ENCODE data around the gene NPR3. TPM values are rescaled to one million over a fixed set of nuclear protein-coding genes. Genes with fewer than 3 reads are reported as not detected.

Gene NPR3
- total RNA-seq, 1 donor from 2014 or later = 12.6 TPM

GRCh38 chr5:32814141-32814540 is 103.0 kb downstream of the NPR3 start:
- ATAC-seq = no peak

- ATAC-seq = peak; percentile 45
Measured at GRCh38 chr5:32814620-32815019, 103.5 kb downstream of the NPR3 start.

- no peak for ATAC-seq
Measured at GRCh38 chr5:32827981-32828380, 116.9 kb downstream of the NPR3 start.

- no peak for ATAC-seq
Measured at GRCh38 chr5:32828492-32828891, 117.4 kb downstream of the NPR3 start.

- ATAC-seq = no peak
Measured at GRCh38 chr5:32831624-32832023, 120.5 kb downstream of the NPR3 start.

- no peak for ATAC-seq
Measured at GRCh38 chr5:32833127-32833526, 122.0 kb downstream of the NPR3 start.

- no peak for ATAC-seq
Measured at GRCh38 chr5:32833663-32834062, 122.5 kb downstream of the NPR3 start.

- ATAC-seq = no peak
Measured at GRCh38 chr5:32834251-32834650, 123.1 kb downstream of the NPR3 start.

- ATAC-seq = no peak
Measured at GRCh38 chr5:32836176-32836575, 125.1 kb downstream of the NPR3 start.

- peak; percentile 58 for ATAC-seq
Measured at GRCh38 chr5:32837211-32837610, 126.1 kb downstream of the NPR3 start.

GRCh38 chr5:32839106-32839505 is 128.0 kb downstream of the NPR3 start:
- no peak for ATAC-seq

- ATAC-seq = no peak
Measured at GRCh38 chr5:32840606-32841005, 129.5 kb downstream of the NPR3 start.

Other genes with a start within 250 kb of the NPR3 start
- gene SUB1, start 125.8 kb upstream of the NPR3 start, total RNA-seq = 188 TPM